ENCODE measurements around the gene TBC1D2. TPM values are rescaled to one million over a fixed set of nuclear protein-coding genes. Genes with fewer than 3 reads are reported as not detected.
A peak's percentile ranks its signal among the peaks of the same experiment; 100 is the strongest.

The TBC1D2 gene
- total and polyA plus RNA-seq, 5 experiments from 2014 or later: 2.0 to 6.9 (median 5.9) TPM

GRCh38 chr9:98189412-98189811, 66.0 kb downstream of the TBC1D2 start:
- no peaks in the 10 kb centered on the region for H3K27me3 Mint-ChIP-seq
- no peak for ATAC-seq
- peaks cover 34 to 77% (median 62%) of the 10 kb centered on the region in 4 donors for H3K4me1 Mint-ChIP-seq

DNA sequence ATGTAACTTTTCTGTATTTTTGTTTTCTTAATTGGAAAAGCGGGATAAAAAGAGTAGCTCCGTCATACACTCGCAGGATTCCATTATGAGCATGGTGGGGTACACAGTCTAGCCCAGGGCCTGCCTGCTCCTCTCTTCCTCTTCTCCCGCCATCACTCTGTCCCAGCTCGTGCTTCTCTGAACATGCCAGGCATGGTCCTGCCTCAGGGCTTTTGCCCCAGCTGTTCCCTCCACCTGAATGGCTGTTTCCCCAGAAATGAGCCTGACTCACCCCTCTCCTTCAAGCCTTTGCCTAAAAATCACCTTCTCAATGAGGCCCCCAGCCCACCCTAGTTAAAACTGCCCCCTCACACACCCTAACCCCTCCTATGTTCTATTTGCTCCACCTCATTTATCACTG, 67.5 kb downstream of the TBC1D2 start:
- Mint-ChIP-seq H3K4me1 (peaks cover 34 to 74% (median 62%) of the 10 kb centered on the region in 4 donors), H3K36me3 (peaks cover 0 to 12% (median 0%) of the 10 kb centered on the region in 3 donors), H3K27ac (peak overlapping the region in 7 of 10 donors; percentile 9 to 90 (median 63)), H3K4me3 (peak overlapping the region in 1 of 10 donors; percentile 20), H3K27me3 (no peaks in the 10 kb centered on the region), H3K9me3 (no peaks in the 10 kb centered on the region)
- ATAC-seq (no peak), DNase-seq (no peak)
- POLR2A ChIA-PET: no interaction called here

More at GRCh38 chr9:98189412-98189811, 66.0 kb downstream of the TBC1D2 start:
- H3K27ac Mint-ChIP-seq: peak overlapping the region; percentile 9 to 85 (median 50)
- peaks cover 0 to 11% (median 0%) of the 10 kb centered on the region in 3 donors for H3K36me3 Mint-ChIP-seq
- no peaks in the 10 kb centered on the region for H3K9me3 Mint-ChIP-seq
- POLR2A ChIA-PET: interaction anchor here (1.0 kb wide), 1 partner anchor 27 kb away, joined by 3 read pairs; no protein-coding TSS in a partner anchor
- DNase-seq: no peak
- peak overlapping the region in 7 of 10 donors; percentile 5 to 61 (median 37) for H3K4me3 Mint-ChIP-seq

- DNase-seq: no peak
- Mint-ChIP-seq H3K27ac (peak overlapping the region in 1 of 10 donors; percentile 49), H3K9me3 (no peaks in the 10 kb centered on the region), H3K36me3 (peaks cover 0 to 15% (median 3%) of the 10 kb centered on the region in 3 donors), H3K4me3 (no peak overlapping the region), H3K4me1 (peaks cover 39 to 79% (median 68%) of the 10 kb centered on the region in 4 donors), H3K27me3 (no peaks in the 10 kb centered on the region)
- POLR2A ChIA-PET: no interaction called here
- ATAC-seq: no peak
Measured at GRCh38 chr9:98186236-98186635, 69.2 kb downstream of the TBC1D2 start.

GRCh38 chr9:98185611-98186171, 69.8 kb downstream of the TBC1D2 start:
- POLR2A ChIA-PET: no interaction called here
- H3K9me3 Mint-ChIP-seq: no peaks in the 10 kb centered on the region
- ATAC-seq (no peak), DNase-seq (no peak)
- H3K4me3 Mint-ChIP-seq: peak overlapping the region in 1 of 10 donors; percentile 15
- no peaks in the 10 kb centered on the region for H3K27me3 Mint-ChIP-seq
- peaks cover 0 to 15% (median 3%) of the 10 kb centered on the region in 3 donors for H3K36me3 Mint-ChIP-seq
- peaks cover 34 to 79% (median 65%) of the 10 kb centered on the region in 4 donors for H3K4me1 Mint-ChIP-seq
- peak overlapping the region in 5 of 10 donors; percentile 24 to 61 (median 38) for H3K27ac Mint-ChIP-seq

DNA sequence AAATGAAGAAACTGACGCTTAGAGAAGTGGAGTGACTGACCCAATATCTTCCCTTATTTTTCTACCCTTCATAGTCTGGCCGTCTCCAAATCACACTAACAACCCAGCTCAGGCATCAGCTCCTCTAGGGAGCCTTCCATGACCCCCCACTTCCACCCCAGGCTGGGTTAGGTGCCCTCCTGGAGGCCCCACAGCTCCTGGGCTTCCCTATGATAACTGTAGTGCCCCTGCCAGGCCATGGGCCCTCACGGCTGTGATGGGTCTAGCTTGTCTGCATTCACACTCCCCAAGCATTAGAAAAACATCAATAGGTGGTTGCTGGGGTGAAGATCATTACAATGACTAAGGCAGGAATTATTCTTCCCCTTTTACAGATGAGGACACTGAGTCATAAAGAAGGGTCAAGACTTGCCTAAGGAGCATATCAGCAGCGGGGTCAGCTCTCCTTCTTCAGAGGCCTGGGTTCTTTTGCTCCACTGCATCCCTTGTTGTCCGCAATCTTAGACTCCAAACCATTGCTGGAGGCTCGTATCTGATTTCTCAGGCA, 70.4 kb downstream of the TBC1D2 start:
- Mint-ChIP-seq H3K4me3 (no peak overlapping the region), H3K27ac (peak overlapping the region in 4 of 10 donors; percentile 14 to 65 (median 60)), H3K27me3 (no peaks in the 10 kb centered on the region), H3K9me3 (no peaks in the 10 kb centered on the region), H3K36me3 (peaks cover 0 to 15% (median 3%) of the 10 kb centered on the region in 3 donors), H3K4me1 (peaks cover 40 to 79% (median 65%) of the 10 kb centered on the region in 4 donors)
- POLR2A ChIA-PET: interaction anchor here (1.5 kb wide), 1 partner anchor 8 kb away, joined by 3 read pairs; the partner anchor contains the start of gene CORO2A
- DNase-seq (no peak), ATAC-seq (no peak)

- peak overlapping the region in 3 of 10 donors; percentile 55 to 72 (median 61) for H3K27ac Mint-ChIP-seq
- no peaks in the 10 kb centered on the region for H3K27me3 Mint-ChIP-seq
- DNase-seq (no peak), ATAC-seq (no peak)
- POLR2A ChIA-PET: interaction anchor here (1.5 kb wide), 1 partner anchor 9 kb away, joined by 3 read pairs; the partner anchor contains the start of gene CORO2A
- peaks cover 0 to 15% (median 3%) of the 10 kb centered on the region in 3 donors for H3K36me3 Mint-ChIP-seq
- H3K4me3 Mint-ChIP-seq: no peak overlapping the region
- peaks cover 45 to 79% (median 63%) of the 10 kb centered on the region in 4 donors for H3K4me1 Mint-ChIP-seq
- no peaks in the 10 kb centered on the region for H3K9me3 Mint-ChIP-seq
Measured at GRCh38 chr9:98184326-98184725, 71.1 kb downstream of the TBC1D2 start.

DNA sequence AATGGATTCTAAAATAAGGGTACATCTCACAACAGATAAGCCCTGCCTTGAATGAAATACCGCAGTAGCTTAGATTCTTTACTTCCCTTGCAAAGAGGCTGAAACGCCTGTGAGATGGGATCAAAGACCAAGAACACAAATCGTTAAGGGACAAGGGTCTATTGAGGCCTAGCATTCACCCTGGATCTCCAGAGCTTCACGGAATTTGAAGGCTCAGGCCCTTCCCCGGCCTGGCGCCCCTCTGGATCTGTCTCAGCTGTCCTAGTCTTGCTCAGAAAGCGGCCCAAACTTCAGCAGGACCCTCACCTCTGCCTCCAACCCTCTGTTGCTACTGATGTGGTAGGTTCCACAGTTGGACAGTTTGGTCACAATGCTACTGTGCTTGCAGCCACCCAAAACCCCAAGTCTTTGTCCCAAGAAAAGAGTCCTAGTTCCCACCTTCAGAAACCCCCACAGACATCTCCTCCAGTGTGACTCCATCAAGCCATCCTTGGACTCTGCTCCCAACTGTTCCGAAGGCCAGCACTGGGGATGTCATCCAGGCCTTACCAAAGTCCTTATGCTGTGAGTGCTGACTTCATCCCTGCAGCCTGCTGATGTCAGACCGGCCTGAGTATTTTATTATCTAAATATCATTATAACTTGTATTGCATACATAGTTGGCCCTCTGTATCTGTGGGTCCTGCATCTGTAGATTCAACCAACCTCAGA, 72.4 kb downstream of the TBC1D2 start:
- H3K4me3 Mint-ChIP-seq: no peak overlapping the region
- peaks cover 43 to 75% (median 58%) of the 10 kb centered on the region in 4 donors for H3K4me1 Mint-ChIP-seq
- H3K9me3 Mint-ChIP-seq: no peaks in the 10 kb centered on the region
- peaks cover 0 to 13% (median 3%) of the 10 kb centered on the region in 3 donors for H3K36me3 Mint-ChIP-seq
- DNase-seq (no peak), ATAC-seq (no peak)
- POLR2A ChIA-PET: no interaction called here
- H3K27ac Mint-ChIP-seq: peak overlapping the region in 2 of 10 donors; percentile 16 to 46
- no peaks in the 10 kb centered on the region for H3K27me3 Mint-ChIP-seq

GRCh38 chr9:98182069-98182820, 73.2 kb downstream of the TBC1D2 start:
- Mint-ChIP-seq H3K36me3 (peaks cover 0 to 10% (median 3%) of the 10 kb centered on the region in 3 donors), H3K9me3 (no peaks in the 10 kb centered on the region), H3K27me3 (no peaks in the 10 kb centered on the region), H3K4me1 (peaks cover 37 to 74% (median 54%) of the 10 kb centered on the region in 4 donors), H3K4me3 (no peak overlapping the region), H3K27ac (peak overlapping the region in 5 of 10 donors; percentile 22 to 74 (median 58))
- DNase-seq (no peak), ATAC-seq (no peak)
- POLR2A ChIA-PET: no interaction called here

- H3K27me3 Mint-ChIP-seq: no peaks in the 10 kb centered on the region
- no peaks in the 10 kb centered on the region for H3K9me3 Mint-ChIP-seq
Measured at GRCh38 chr9:98181746-98182068, 73.7 kb downstream of the TBC1D2 start.

DNA sequence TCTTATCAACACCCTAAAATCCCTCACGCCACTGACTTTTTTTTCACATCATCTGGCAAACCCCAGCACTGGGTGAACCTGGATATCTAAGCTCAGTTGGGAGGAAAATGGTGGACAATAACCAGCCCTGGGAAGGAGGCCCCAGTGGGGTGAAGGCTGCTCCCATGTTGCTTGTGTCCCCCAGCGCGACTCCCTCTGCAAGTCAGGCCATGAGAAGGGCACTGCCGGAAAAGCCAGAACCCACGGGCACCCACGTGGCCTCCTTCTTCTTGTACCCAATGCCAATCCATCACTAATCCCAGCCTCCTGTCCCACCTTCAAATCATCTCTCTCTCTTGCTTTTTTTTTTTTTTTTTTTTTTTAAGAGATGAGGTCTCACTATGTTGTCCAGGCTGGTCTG, 74.5 kb downstream of the TBC1D2 start:
- peaks cover 41 to 76% (median 59%) of the 10 kb centered on the region in 4 donors for H3K4me1 Mint-ChIP-seq
- no peak overlapping the region for H3K4me3 Mint-ChIP-seq
- peaks cover 0 to 10% (median 3%) of the 10 kb centered on the region in 3 donors for H3K36me3 Mint-ChIP-seq
- H3K9me3 Mint-ChIP-seq: no peaks in the 10 kb centered on the region
- POLR2A ChIA-PET: no interaction called here
- ATAC-seq (no peak), DNase-seq (no peak)
- peak overlapping the region in 1 of 10 donors; percentile 10 for H3K27ac Mint-ChIP-seq
- no peaks in the 10 kb centered on the region for H3K27me3 Mint-ChIP-seq

More at GRCh38 chr9:98181746-98182068, 73.7 kb downstream of the TBC1D2 start:
- H3K4me3 Mint-ChIP-seq: no peak overlapping the region
- DNase-seq: no peak
- H3K27ac Mint-ChIP-seq: peak overlapping the region in 5 of 10 donors; percentile 10 to 74 (median 58)
- peaks cover 36 to 76% (median 58%) of the 10 kb centered on the region in 4 donors for H3K4me1 Mint-ChIP-seq
- peaks cover 0 to 10% (median 3%) of the 10 kb centered on the region in 3 donors for H3K36me3 Mint-ChIP-seq
- no peak for ATAC-seq
- POLR2A ChIA-PET: no interaction called here

DNA sequence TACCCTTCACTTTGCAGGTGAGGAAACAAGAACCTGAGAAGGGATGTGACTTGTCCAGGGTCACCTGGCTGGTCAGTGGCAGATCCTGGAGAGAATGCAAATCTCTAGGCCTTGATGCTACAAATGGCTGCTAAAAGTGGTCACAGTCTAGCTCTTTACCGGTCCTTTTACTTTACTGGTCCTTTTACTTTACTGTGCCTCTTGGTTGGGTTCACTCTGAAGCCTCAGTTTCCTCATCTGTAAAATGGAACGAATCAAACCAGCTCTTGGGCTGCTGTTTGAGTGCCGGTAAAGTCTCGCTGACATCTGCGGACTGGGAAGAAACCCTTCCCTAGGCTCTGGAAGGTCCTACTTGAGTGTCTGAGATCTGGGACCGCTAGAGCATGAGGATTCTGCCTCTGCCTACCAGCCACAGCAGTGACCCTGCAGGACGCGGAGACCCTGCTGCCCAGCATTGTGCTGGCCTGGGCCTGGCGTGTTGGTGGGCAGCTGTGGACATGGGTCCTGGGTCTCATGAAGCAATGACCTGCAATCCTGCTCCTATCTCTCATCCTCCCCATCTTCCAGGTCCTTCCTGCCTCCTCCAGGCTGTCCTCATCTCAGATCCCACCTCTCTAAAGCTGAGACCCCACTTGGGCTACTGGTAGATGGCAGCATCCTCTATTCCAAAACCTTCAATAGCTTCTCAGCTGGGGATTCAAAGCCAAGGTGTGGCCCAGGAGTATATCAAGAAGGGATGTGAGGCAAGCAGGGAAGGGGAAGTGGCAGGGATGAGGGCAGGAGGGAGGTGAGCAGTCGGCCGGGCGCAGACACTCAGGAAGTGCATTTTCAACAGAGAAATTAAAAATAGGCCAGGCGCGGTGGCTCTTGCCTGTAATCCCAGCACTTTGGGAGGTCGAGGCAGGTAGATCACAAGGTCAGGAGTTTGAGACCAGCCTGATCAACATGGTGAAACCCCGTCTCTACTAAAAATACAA, 76.3 kb downstream of the TBC1D2 start:
- Mint-ChIP-seq H3K4me1 (peaks cover 28 to 66% (median 49%) of the 10 kb centered on the region in 4 donors), H3K36me3 (peaks cover 0 to 5% (median 3%) of the 10 kb centered on the region in 3 donors), H3K4me3 (no peak overlapping the region), H3K9me3 (no peaks in the 10 kb centered on the region), H3K27ac (peak overlapping the region in 5 of 10 donors; percentile 10 to 73 (median 40)), H3K27me3 (no peaks in the 10 kb centered on the region)
- DNase-seq (peak in 1 of 10 donors; percentile 30), ATAC-seq (no peak)
- POLR2A ChIA-PET: interaction anchor here (0.6 kb wide), 1 partner anchor 8 kb away, joined by 3 read pairs; no protein-coding TSS in a partner anchor
